Stomach (tissue), 9 donors: ENCODE data around the gene NFKB2. TPM values are rescaled to one million over a fixed set of nuclear protein-coding genes. Genes with fewer than 3 reads are reported as not detected.

ENCODE experiments used
- DNase-seq, 2 donors: peaks; one replicate each; pipeline versions ENCODE4 v3.0.0 to v3.0.0-alpha.2; 2013 to 2019
- H3K27ac ChIP-seq, 5 donors: fragments of 200-600 bp in 4 of 5; sonication (generic) in 4 of 5; one replicate each; pipeline ENCODE4 v1.5.1; 2013 to 2019; ENCODE audit warnings: mild to moderate bottlenecking in 1 of 5, moderate library complexity in 1 of 5
- H3K27me3 ChIP-seq, 3 donors: fragments of 200-600 bp; sonication (generic); one replicate each; pipeline ENCODE4 v1.5.1; 2017 to 2019; ENCODE audit warnings: mixed run types in 1 of 3
- H3K36me3 ChIP-seq, 4 donors: fragments of 200-600 bp; sonication (generic); 1 replicate in 3 of 4; 2 replicates in 1 of 4; pipeline ENCODE4 v1.5.1; 2016 to 2019
- H3K4me1 ChIP-seq, 4 donors: fragments of 200-600 bp; sonication (generic); one replicate each; pipeline ENCODE4 v1.5.1; 2016 to 2019
- H3K4me3 ChIP-seq, 4 donors: fragments of 200-600 bp; sonication (generic) in 3 of 4; one replicate each; pipeline ENCODE4 v1.5.1; 2016 to 2019; ENCODE audit warnings: mild to moderate bottlenecking in 1 of 4
- H3K9me3 ChIP-seq, 4 donors: fragments of 200-600 bp; sonication (generic); one replicate each; pipeline ENCODE4 v1.5.1; 2016 to 2019
- EP300 ChIP-seq: sonication (generic); formaldehyde crosslinking; IDR thresholded peaks from one replicate; pipeline ENCODE4 v1.6.1; 2017; ENCODE audit warnings: antibody characterized with exemption
- POLR2A ChIP-seq, 4 donors: fragments of 450-650 bp; IDR thresholded peaks; one replicate each; pipeline ENCODE4 v1.6.1; 2016; ENCODE audit warnings: antibody characterized with exemption in 4 of 4, control low read depth in 2 of 4, mild to moderate bottlenecking in 1 of 4, moderate library complexity in 1 of 4
- POLR2AphosphoS5 ChIP-seq, 3 donors: sonication (generic); formaldehyde crosslinking; IDR thresholded peaks; one replicate each; pipeline ENCODE4 v1.6.1; 2016; ENCODE audit warnings: antibody characterized with exemption in 3 of 3
- WGBS, 5 donors: extraction: QIAGEN DNeasy Blood & Tissue Kit in 3 of 5; methylation state at CpG; one replicate each; pipeline versions ENCODE4 v1.1.5 to v1.1.7; 2013 to 2018; 5-methylcytosine and 5-hydroxymethylcytosine counted together
- intact Hi-C: fragments of 100-400 bp; cut with DNase I; formaldehyde crosslinking; loops from one replicate; pipeline ENCODE4 v1.15.1; 2023; ENCODE audit warnings: low total_unique reads
- polyA plus RNA-seq, 3 donors: library from polyadenylated mRNA; stranded (reverse); fragments of 200-250 nt; gene quantifications; one replicate each; pipeline ENCODE4 v1.2.3, GENCODE V29; 2013
- total RNA-seq, 5 donors: library from RNA; depleted of rRNA; stranded (reverse); fragments of >200 nt; gene quantifications; one replicate each; pipeline versions ENCODE4 v1.1.0 to v1.2.3, GENCODE V29; 2014 to 2016
- TF ChIP-seq, protein P1 (sequence below), 7 experiments: fragments of 450-650 bp in 4 of 7; fragments of 200-600 bp in 3 of 7; sonication (generic) in 3 of 7; IDR thresholded peaks; one replicate each; pipeline ENCODE4 v1.5.1; 2016 to 2019; ENCODE audit warnings: antibody characterized with exemption in 7 of 7, control low read depth in 2 of 7, mild to moderate bottlenecking in 1 of 7
- donor health status: healthy with polysubstance abuse.
- donor health status: Bipolar disorder and iron deficiency.
- donor health status: healthy.

NFKB2 gene
- total and polyA plus RNA-seq, 8 donors = 9.7 to 84.0 (median 25.1) TPM

DNA sequence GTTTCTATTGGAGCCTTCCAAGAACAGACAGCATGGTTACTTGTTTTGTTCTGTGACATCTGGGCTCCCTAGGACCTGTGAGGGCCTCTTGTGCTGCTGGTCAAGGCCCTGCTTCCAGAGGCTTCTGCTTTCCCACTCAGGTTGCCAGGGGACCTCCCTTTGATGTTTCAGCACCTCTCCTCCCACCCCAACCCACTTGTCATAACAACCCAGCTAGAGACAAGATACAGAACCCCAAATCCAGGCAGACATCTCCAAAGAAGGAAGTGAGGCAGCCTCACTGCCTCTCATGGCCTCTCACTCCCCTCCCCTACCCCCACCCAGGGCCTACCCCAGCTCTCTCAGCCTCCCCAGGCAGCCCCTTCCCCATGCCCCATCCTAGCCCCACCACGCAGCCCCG, 11.3 kb downstream of the NFKB2 start:
- H3K27ac ChIP-seq = peak overlapping the region in 3 of 5 donors; percentile 5 to 98 (median 78)
- DNase-seq = peak in 1 of 2 donors; percentile 64

DNA sequence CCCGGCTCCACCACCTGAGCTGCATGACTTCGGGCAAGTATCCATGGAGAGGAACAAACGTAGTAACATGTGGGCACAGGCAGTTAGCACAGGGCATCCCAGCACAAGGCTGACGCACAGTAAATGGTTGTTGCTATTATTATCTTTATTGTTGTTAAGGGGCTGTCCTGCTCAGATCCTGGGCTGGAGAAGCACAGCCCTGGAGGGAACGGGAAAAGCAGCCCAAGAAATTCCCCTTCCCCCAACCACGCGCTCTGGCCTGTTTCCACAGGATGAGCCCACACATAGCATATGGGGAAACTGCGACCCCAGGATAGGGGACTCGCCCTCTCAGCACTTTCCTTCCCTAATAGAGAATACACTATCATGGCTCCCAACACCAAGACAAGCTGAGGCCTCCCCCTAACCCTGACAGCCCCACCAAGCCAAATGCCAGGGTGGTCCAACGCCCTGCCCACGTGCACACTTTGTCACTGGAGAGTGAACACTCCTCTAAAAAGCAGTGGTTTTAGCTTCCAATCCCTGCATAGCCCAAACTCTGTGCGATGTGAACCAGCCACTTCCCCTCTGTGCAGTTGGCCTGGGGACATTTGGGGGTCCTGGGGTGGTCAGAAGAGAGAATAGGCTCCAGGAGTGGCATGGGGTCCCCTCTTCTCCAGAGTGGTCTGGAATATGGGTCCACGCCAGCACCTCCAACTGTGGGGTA, 12.1 kb downstream of the NFKB2 start:
- Histone ChIP-seq H3K4me1 (peaks cover 14 to 56% (median 32%) of the 10 kb centered on the region in 4 donors), H3K9me3 (no peaks in the 10 kb centered on the region), H3K36me3 (peaks cover 0 to 9% (median 8%) of the 10 kb centered on the region in 4 donors), H3K27me3 (peaks cover 14 to 65% (median 56%) of the 10 kb centered on the region in 3 donors), H3K4me3 (peak overlapping the region in 1 of 4 donors; percentile 55), H3K27ac (peak overlapping the region in 3 of 5 donors; percentile 67 to 98 (median 78))
- DNase-seq = peak in 1 of 2 donors; percentile 57
- intact Hi-C loops = no loop called here
- 70 to 80% (median 78%) methylated on average over 8 to 13 of the region's 13 CpGs for WGBS, 5 donors
- TF ChIP-seq POLR2AphosphoS5 (IDR thresholded peaks at IDR 0.05) (peak in 2 of 3 donors; percentile 30 to 42), EP300 (peak; percentile 95), POLR2A (IDR thresholded peaks at IDR 0.05) (no peak)
- TF ChIP-seq, protein P1, sequence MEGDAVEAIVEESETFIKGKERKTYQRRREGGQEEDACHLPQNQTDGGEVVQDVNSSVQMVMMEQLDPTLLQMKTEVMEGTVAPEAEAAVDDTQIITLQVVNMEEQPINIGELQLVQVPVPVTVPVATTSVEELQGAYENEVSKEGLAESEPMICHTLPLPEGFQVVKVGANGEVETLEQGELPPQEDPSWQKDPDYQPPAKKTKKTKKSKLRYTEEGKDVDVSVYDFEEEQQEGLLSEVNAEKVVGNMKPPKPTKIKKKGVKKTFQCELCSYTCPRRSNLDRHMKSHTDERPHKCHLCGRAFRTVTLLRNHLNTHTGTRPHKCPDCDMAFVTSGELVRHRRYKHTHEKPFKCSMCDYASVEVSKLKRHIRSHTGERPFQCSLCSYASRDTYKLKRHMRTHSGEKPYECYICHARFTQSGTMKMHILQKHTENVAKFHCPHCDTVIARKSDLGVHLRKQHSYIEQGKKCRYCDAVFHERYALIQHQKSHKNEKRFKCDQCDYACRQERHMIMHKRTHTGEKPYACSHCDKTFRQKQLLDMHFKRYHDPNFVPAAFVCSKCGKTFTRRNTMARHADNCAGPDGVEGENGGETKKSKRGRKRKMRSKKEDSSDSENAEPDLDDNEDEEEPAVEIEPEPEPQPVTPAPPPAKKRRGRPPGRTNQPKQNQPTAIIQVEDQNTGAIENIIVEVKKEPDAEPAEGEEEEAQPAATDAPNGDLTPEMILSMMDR (IDR thresholded peaks at IDR 0.05) = no peak

More for the DNA sequence above, 11.3 kb downstream of the NFKB2 start:
- Histone ChIP-seq H3K27me3 (peaks cover 12 to 58% (median 48%) of the 10 kb centered on the region in 3 donors), H3K36me3 (peaks cover 7 to 17% (median 15%) of the 10 kb centered on the region in 4 donors), H3K9me3 (no peaks in the 10 kb centered on the region), H3K4me1 (peaks cover 14 to 61% (median 34%) of the 10 kb centered on the region in 4 donors), H3K4me3 (no peak overlapping the region)
- 89 to 100% (median 94%) methylated on average over 2 of the region's 2 CpGs for WGBS, 5 donors
- intact Hi-C loops = no loop called here
- TF ChIP-seq POLR2A (IDR thresholded peaks at IDR 0.05) (no peak), EP300 (peak; percentile 79), POLR2AphosphoS5 (IDR thresholded peaks at IDR 0.05) (peak in 1 of 3 donors; percentile 29)
- TF ChIP-seq, protein P1 (IDR thresholded peaks at IDR 0.05) = no peak

DNA sequence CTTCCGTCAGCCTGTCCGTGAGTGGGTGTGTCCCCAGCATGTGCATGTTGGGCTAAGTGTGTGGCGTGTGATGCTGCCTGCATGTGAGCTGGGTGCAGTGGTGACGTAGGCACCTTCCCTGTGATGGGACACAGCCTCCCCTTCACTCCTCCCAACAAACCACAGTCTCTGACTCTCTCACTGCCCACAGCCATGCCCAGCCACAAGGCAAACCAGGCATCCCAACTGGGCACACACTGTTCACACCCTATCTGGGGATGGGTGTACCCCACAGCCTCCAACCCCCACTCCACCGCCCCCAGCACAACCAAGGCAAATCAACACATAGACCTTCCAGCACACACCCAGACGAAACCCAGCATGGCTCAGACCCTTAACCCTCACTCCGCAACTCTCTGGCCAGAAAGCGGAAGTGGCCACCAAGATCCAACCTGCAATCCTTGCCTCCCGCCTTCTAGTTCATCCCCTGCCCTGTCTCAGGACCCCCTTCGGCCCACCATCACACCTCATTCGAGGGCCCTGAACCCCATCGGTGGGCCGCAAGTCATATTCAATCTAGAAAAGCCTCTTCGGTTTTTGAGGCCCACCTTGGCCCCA, 12.7 kb downstream of the NFKB2 start:
- TF ChIP-seq EP300 (peak; percentile 94), POLR2AphosphoS5 (IDR thresholded peaks at IDR 0.05) (peak in 2 of 3 donors; percentile 45 to 56), POLR2A (IDR thresholded peaks at IDR 0.05) (no peak)
- TF ChIP-seq, protein P1 (IDR thresholded peaks at IDR 0.05) = no peak
- intact Hi-C loops = no loop called here
- H3K4me1 ChIP-seq = peaks cover 14 to 50% (median 32%) of the 10 kb centered on the region in 4 donors
- peak overlapping the region in 4 of 5 donors; percentile 42 to 98 (median 72) for H3K27ac ChIP-seq
- H3K36me3 ChIP-seq = peaks cover 0 to 3% (median 1%) of the 10 kb centered on the region in 4 donors
- peak overlapping the region; percentile 49 to 58 (median 55) for H3K4me3 ChIP-seq
- DNase-seq = peak in 1 of 2 donors; percentile 75
- no peaks in the 10 kb centered on the region for H3K9me3 ChIP-seq
- peaks cover 14 to 72% (median 62%) of the 10 kb centered on the region in 3 donors for H3K27me3 ChIP-seq
- 53 to 65% (median 57%) methylated on average over 10 to 14 of the region's 14 CpGs for WGBS, 5 donors
